ENCODE results near the gene GPR85.

Gene GPR85

DNA sequence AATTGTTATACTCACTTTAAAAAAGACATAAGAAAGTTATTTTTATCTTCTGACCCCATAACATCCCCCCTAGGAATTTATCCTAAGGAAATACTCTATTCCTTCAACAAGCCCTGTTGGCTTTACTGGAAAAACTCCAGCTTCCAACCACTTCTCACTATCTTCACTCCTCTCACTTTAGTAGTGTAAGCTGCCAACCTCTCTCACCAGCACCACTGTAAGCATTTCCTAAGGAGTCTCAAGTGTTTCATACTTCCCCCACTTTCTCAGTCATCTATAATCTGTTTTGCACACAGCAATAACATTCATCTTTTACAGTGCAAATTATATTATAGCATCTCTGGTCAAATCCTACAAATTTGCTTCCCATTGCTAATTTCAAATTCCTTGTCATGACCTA is 45.8 kb downstream of the GPR85 start:
- TF ChIP-seq, protein P1, sequence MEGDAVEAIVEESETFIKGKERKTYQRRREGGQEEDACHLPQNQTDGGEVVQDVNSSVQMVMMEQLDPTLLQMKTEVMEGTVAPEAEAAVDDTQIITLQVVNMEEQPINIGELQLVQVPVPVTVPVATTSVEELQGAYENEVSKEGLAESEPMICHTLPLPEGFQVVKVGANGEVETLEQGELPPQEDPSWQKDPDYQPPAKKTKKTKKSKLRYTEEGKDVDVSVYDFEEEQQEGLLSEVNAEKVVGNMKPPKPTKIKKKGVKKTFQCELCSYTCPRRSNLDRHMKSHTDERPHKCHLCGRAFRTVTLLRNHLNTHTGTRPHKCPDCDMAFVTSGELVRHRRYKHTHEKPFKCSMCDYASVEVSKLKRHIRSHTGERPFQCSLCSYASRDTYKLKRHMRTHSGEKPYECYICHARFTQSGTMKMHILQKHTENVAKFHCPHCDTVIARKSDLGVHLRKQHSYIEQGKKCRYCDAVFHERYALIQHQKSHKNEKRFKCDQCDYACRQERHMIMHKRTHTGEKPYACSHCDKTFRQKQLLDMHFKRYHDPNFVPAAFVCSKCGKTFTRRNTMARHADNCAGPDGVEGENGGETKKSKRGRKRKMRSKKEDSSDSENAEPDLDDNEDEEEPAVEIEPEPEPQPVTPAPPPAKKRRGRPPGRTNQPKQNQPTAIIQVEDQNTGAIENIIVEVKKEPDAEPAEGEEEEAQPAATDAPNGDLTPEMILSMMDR (IDR thresholded peaks at IDR 0.05; ENCODE audit: borderline replicate concordance, insufficient read depth, low read depth, low read length) = no peak
- H3K4me3 ChIP-seq (ENCODE audit: low read depth, low read length) = no peak overlapping the region

DNA sequence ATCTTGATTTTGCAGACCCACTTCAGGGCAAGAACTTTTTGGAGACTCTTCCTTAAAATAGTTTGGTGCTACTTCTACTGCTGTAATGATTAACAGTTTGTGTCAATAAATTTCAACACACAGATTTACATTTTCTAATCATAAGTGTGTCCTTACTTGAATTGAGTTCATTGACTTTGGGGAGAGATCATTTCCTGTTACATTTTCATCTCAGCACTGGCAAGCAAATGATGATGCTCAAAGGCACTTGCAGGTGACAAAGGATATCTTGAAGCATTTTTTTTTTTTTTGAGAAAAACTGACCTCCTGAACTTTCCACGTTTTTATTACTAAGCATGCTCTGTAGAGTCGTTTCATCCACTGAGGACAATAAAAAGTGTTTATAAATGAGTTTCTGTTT is 52.7 kb downstream of the GPR85 start:
- TF ChIP-seq, protein P1 (IDR thresholded peaks at IDR 0.05; ENCODE audit: borderline replicate concordance, insufficient read depth, low read depth, low read length) = no peak
- H3K4me3 ChIP-seq (ENCODE audit: low read depth, low read length) = no peak overlapping the region
